Lung (tissue), 12 donors: ENCODE measurements around the gene STRIP1. TPM values are rescaled to one million over a fixed set of nuclear protein-coding genes. Genes with fewer than 3 reads are reported as not detected.

Experiments
- ATAC-seq: fragments of 200-7000 bp; cut with Tn5 transposase; one replicate; pipeline ENCODE4 v1.9.1; 2020; ENCODE audit warnings: moderate number of reproducible peaks; ENCODE audit not compliant: insufficient read depth, low FRiP score
- DNase-seq, 3 donors: peaks; one replicate each; pipeline ENCODE4 v3.0.0-alpha.2; 2013 to 2017
- H3K27ac ChIP-seq, 2 donors: one replicate each; pipeline ENCODE4 v1.5.1; 2013; ENCODE audit warnings: mild to moderate bottlenecking in 2 of 2, moderate library complexity in 2 of 2, control low read depth in 1 of 2, inconsistent platforms in 1 of 2, low read depth in 1 of 2, low read length in 1 of 2
- H3K27me3 ChIP-seq, 3 donors: one replicate each; pipeline ENCODE4 v1.5.1; 2013; ENCODE audit warnings: low read length in 2 of 3; ENCODE audit not compliant: control insufficient read depth in 3 of 3, insufficient read depth in 3 of 3
- H3K36me3 ChIP-seq, 4 donors: one replicate each; pipeline ENCODE4 v1.5.1; 2013; ENCODE audit warnings: low read length in 4 of 4, mild to moderate bottlenecking in 1 of 4, moderate library complexity in 1 of 4; ENCODE audit not compliant: control insufficient read depth in 4 of 4, insufficient read depth in 4 of 4
- H3K4me1 ChIP-seq, 5 donors: one replicate each; pipeline ENCODE4 v1.5.1; 2013; ENCODE audit warnings: low read length in 5 of 5, mild to moderate bottlenecking in 2 of 5, moderate library complexity in 1 of 5; ENCODE audit not compliant: control insufficient read depth in 5 of 5, insufficient read depth in 5 of 5
- H3K4me3 ChIP-seq: one replicate; pipeline ENCODE4 v1.5.1; 2013; ENCODE audit warnings: mild to moderate bottlenecking, control low read depth, moderate library complexity
- H3K9ac ChIP-seq, 2 donors: one replicate each; pipeline ENCODE4 v1.5.1; 2013; ENCODE audit warnings: low read length in 2 of 2, control low read depth in 1 of 2; ENCODE audit not compliant: insufficient read depth in 1 of 2
- H3K9me3 ChIP-seq, 4 donors: one replicate each; pipeline ENCODE4 v1.5.1; 2013; ENCODE audit warnings: low read length in 3 of 4, mild to moderate bottlenecking in 1 of 4, moderate library complexity in 1 of 4; ENCODE audit not compliant: control insufficient read depth in 4 of 4, insufficient read depth in 3 of 4
- WGBS, 2 donors: extraction: QIAGEN DNeasy Blood & Tissue Kit; methylation state at CpG; one replicate each; pipeline ENCODE4 v1.1.7; 2013; 5-methylcytosine and 5-hydroxymethylcytosine counted together
- polyA plus RNA-seq, 2 donors: library from polyadenylated mRNA; stranded (reverse); fragments of 200-250 nt; gene quantifications; one replicate each; pipeline ENCODE4 v1.2.1, GENCODE V29; 2013
- total RNA-seq, 2 donors: library from RNA; depleted of rRNA in 1 of 2; stranded (reverse); fragments of >200 nt in 1 of 2; gene quantifications; one replicate each; pipeline ENCODE4 v1.2.1, GENCODE V29; 2014 to 2021
- TF ChIP-seq, protein P1 (sequence below): IDR thresholded peaks from 2 replicates; pipeline ENCODE4 v1.5.1; 2012; ENCODE audit warnings: mild to moderate bottlenecking; ENCODE audit errors: control extremely low read depth, extremely low read depth
- donor health status: control.
- donor health status: control.
- donor health status: Bipolar disorder and iron deficiency.
- donor health status: healthy.
- donor health status: DM: yes; HTN: yes; CAD: no.

The STRIP1 gene
- total and polyA plus RNA-seq, 4 donors, result 11.7 to 68.2 (median 28.5) TPM

DNA sequence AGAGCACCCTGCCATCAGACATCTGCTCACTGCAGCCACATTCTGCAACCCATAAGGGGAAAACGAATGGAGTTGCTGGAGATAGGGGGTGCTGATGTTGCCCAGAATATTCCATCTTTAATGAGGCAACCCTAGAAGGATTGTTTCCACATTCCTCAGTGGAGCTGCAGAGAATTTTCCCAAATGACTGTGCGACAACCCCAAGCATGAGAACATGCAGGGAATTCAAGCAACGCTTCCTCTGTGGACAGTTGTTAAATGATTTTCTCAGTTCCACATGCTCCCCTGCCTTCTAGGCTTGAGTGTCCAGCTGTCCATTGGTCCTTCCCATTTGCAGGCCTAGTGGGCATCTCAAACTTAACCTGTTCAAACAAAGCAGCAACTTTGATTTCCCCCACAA lies 57.4 kb downstream of the STRIP1 start:
- Histone ChIP-seq H3K9ac (no peak overlapping the region), H3K36me3 (no peaks in the 10 kb centered on the region), H3K27ac (no peak overlapping the region), H3K9me3 (peaks cover 0 to 4% (median 0%) of the 10 kb centered on the region in 4 donors), H3K4me3 (no peak overlapping the region), H3K27me3 (peaks cover 0 to 26% (median 18%) of the 10 kb centered on the region in 3 donors), H3K4me1 (no peaks in the 10 kb centered on the region)
- ATAC-seq, result no peak
- TF ChIP-seq, protein P1, sequence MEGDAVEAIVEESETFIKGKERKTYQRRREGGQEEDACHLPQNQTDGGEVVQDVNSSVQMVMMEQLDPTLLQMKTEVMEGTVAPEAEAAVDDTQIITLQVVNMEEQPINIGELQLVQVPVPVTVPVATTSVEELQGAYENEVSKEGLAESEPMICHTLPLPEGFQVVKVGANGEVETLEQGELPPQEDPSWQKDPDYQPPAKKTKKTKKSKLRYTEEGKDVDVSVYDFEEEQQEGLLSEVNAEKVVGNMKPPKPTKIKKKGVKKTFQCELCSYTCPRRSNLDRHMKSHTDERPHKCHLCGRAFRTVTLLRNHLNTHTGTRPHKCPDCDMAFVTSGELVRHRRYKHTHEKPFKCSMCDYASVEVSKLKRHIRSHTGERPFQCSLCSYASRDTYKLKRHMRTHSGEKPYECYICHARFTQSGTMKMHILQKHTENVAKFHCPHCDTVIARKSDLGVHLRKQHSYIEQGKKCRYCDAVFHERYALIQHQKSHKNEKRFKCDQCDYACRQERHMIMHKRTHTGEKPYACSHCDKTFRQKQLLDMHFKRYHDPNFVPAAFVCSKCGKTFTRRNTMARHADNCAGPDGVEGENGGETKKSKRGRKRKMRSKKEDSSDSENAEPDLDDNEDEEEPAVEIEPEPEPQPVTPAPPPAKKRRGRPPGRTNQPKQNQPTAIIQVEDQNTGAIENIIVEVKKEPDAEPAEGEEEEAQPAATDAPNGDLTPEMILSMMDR, result no peak
- 63 to 78% methylated on average over 3 of the region's 3 CpGs for WGBS, 2 donors
- DNase-seq, result no peak

DNA sequence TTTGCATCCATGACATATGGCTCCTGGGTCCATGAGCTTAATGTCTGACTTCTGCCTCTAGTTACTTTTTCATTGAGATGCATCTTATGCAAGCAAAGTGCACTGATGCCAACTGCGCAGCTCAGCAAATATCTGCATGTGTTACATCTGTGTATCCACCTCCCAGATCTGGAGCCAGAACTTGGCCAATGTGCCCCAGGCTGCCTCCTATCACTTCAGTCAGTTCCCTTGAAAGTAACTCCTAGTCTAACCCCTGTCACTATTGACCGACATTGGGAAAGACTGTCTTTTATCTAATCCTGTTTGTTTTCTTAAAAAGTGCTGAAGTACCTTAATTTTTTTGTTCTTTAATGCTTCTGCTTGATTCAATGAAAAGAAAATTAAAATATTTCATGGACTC lies 58.6 kb downstream of the STRIP1 start:
- Histone ChIP-seq H3K27me3 (peaks cover 0 to 16% (median 10%) of the 10 kb centered on the region in 3 donors), H3K27ac (no peak overlapping the region), H3K4me1 (no peaks in the 10 kb centered on the region), H3K36me3 (no peaks in the 10 kb centered on the region), H3K9me3 (peaks cover 0 to 4% (median 0%) of the 10 kb centered on the region in 4 donors), H3K9ac (no peak overlapping the region), H3K4me3 (no peak overlapping the region)
- TF ChIP-seq, protein P1, result no peak
- DNase-seq (no peak), ATAC-seq (no peak)
- 85 to 90% methylated on average over 2 of the region's 2 CpGs for WGBS, 2 donors

DNA sequence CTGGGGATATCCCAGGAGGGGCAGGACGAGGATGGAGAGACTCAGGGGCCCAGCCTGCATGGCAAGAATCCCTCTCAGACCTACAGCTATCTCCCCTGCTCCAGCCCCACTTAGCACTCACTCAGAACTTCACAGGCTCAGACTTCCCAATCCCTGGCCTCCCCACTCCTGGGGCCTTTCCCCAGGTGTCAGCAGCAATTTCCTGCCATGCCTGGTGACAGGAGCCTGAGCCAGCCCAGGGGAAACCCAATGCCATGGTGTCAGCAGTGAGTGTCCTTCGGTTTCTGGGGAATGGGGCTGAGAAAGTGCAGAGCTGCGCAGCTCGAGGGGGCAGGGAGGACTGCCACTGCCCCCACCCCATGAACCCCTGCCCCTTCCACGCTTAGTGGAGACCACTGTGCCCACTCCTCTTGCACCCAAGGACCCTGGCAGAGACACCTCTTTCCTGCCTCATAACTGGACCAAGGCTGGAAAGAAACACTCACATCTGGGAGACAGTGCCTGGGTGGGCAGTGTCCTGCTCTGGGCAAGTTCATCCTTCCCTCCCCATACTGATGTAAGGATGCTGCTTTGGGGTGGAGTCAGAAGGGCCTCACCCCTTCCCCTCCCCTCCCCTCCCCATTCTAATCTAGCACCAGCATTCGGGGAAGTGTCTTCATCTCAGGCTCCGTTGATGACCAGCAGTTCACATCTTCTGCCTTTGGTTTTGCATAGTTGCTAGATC lies 60.7 kb downstream of the STRIP1 start:
- Histone ChIP-seq H3K27ac (no peak overlapping the region), H3K36me3 (no peaks in the 10 kb centered on the region), H3K4me1 (no peaks in the 10 kb centered on the region), H3K9me3 (peaks cover 0 to 4% (median 0%) of the 10 kb centered on the region in 4 donors), H3K27me3 (peaks cover 0 to 16% (median 10%) of the 10 kb centered on the region in 3 donors), H3K4me3 (no peak overlapping the region), H3K9ac (no peak overlapping the region)
- DNase-seq (no peak), ATAC-seq (no peak)
- 62 to 65% methylated on average over 7 of the region's 7 CpGs for WGBS, 2 donors
- TF ChIP-seq, protein P1, result no peak
